ENCODE data around the gene PPP1R13B. TPM values are rescaled to one million over a fixed set of nuclear protein-coding genes. Genes with fewer than 3 reads are reported as not detected.
A peak's percentile ranks its signal among the peaks of the same experiment; 100 is the strongest.

Gene PPP1R13B
- total RNA-seq, 6 experiments from 2014 or later = 9.2 to 22.4 (median 13.9) TPM

DNA sequence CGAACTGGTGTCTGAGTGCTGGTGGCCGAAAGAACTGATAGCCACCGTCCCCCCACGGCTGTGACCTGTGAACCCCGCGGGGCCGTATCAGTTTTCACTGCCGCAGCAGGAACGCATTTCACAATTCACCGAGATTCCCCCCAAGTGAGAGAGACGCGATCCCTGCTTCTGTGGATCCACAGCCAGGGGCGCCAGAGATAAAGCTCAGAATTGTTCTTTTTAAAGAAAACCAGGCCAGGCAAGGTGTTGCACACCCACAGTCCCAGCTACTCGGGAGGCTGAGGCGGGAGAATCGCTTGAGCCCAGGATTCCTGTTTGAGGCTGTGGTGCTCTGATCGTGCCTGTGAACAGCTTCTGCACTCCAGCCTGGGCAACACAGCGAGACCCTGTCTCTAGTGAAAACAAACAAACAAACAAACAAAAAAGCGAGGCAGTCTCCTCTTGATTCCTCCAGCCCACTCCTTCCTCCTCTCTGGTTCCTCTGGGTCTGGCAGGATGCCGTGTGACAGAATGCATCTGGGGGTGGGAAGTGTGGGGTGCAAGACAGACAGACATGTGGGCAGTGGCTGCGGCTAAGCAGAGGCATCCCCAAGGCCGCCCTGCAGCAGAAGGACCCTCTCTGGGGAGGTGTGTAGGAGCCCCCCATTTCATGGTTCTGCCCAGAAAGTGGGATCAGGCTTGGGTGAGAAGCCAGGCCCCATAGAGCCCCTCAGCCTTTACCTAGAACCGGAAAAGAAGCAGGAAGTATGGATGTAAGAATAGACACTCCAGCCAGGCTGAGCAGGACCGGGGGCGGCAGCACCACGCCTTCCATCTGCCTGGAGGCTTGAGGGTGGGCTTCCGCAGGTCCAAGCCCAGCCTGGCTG, 39.2 kb upstream of the PPP1R13B start:
- Histone ChIP-seq H3K4me3 (no peak overlapping the region), H3K4me1 (peaks cover 0 to 53% (median 32%) of the 10 kb centered on the region in 4 donors), H3K27ac (no peak overlapping the region), H3K9me3 (no peaks in the 10 kb centered on the region), H3K27me3 (no peaks in the 10 kb centered on the region), H3K36me3 (no peaks in the 10 kb centered on the region)
- TF ChIP-seq, protein P1, sequence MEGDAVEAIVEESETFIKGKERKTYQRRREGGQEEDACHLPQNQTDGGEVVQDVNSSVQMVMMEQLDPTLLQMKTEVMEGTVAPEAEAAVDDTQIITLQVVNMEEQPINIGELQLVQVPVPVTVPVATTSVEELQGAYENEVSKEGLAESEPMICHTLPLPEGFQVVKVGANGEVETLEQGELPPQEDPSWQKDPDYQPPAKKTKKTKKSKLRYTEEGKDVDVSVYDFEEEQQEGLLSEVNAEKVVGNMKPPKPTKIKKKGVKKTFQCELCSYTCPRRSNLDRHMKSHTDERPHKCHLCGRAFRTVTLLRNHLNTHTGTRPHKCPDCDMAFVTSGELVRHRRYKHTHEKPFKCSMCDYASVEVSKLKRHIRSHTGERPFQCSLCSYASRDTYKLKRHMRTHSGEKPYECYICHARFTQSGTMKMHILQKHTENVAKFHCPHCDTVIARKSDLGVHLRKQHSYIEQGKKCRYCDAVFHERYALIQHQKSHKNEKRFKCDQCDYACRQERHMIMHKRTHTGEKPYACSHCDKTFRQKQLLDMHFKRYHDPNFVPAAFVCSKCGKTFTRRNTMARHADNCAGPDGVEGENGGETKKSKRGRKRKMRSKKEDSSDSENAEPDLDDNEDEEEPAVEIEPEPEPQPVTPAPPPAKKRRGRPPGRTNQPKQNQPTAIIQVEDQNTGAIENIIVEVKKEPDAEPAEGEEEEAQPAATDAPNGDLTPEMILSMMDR (IDR thresholded peaks at IDR 0.05) = peak; percentile 27 to 41 (median 35)
- TF ChIP-seq POLR2A (IDR thresholded peaks at IDR 0.05) = no peak
- ATAC-seq = no peak
- DNase-seq = no peak
- WGBS (ENCODE audit: insufficient coverage, low coverage, low lambda C conversion rate, missing lambda C conversion rate) = 11% methylated on average over 13 of the region's 27 CpGs
- intact Hi-C loops (cut with DNase I) = no loop called here

DNA sequence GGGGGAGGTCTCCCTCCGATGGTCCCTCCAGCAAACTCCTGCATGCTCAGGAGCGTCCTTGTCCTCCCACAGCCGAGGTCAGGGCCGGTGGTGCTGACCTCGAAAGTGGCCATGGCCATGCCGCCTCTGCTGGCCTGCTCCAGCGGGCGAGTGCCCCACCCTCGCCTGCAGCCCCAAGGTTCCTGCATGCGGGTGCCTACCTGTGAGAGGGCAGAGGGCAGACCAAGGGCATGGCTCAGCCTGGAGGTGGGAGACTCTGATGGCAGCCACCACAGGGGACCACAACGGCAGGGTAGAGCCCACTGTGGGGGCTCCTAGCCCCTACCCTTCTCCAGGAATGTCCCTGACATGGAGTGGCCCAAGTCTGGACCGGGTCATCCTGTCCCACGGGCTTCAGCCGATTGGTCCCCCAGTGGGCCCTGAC, 38.1 kb upstream of the PPP1R13B start:
- WGBS (ENCODE audit: insufficient coverage, low coverage, low lambda C conversion rate, missing lambda C conversion rate) = 57% methylated on average over 5 of the region's 14 CpGs
- TF ChIP-seq, protein P1 (IDR thresholded peaks at IDR 0.05) = no peak
- no peak for TF ChIP-seq POLR2A (IDR thresholded peaks at IDR 0.05)

DNA sequence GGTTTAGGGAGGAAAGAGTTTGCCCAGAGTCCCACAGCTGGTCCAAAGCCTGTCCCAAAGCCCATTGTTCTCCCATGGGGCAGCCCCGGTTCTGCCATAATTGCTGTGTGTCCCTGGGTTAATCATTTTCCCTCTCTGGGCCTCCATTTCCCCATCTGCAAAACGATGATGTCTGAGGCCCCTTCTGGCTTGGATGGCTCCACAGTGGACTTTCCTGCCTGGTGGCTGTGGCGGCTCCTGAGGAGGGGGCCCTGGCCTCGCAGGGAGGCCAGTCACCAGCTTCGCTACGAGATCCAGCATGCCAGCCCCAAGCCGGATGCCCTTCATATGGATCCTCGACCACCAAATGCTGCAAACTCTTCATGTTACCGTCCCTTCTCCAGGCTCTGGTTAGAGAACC, 37.5 kb upstream of the PPP1R13B start:
- no peak for TF ChIP-seq POLR2A (IDR thresholded peaks at IDR 0.05)
- TF ChIP-seq, protein P1 (IDR thresholded peaks at IDR 0.05) = no peak
- ATAC-seq (no peak), DNase-seq (no peak)
- Histone ChIP-seq H3K27ac (no peak overlapping the region), H3K9me3 (no peaks in the 10 kb centered on the region), H3K4me3 (no peak overlapping the region), H3K27me3 (no peaks in the 10 kb centered on the region), H3K36me3 (no peaks in the 10 kb centered on the region), H3K4me1 (peaks cover 0 to 51% (median 28%) of the 10 kb centered on the region in 4 donors)
- WGBS (ENCODE audit: insufficient coverage, low coverage, low lambda C conversion rate, missing lambda C conversion rate) = 92% methylated on average over 6 of the region's 9 CpGs
- intact Hi-C loops (cut with DNase I) = no loop called here

More for the DNA sequence above, 38.1 kb upstream of the PPP1R13B start:
- no peak overlapping the region for H3K27ac ChIP-seq
- peaks cover 0 to 55% (median 33%) of the 10 kb centered on the region in 4 donors for H3K4me1 ChIP-seq
- H3K27me3 ChIP-seq = no peaks in the 10 kb centered on the region
- intact Hi-C loops (cut with DNase I) = no loop called here
- DNase-seq (no peak), ATAC-seq (no peak)
- no peaks in the 10 kb centered on the region for H3K9me3 ChIP-seq
- H3K36me3 ChIP-seq = no peaks in the 10 kb centered on the region
- no peak overlapping the region for H3K4me3 ChIP-seq

DNA sequence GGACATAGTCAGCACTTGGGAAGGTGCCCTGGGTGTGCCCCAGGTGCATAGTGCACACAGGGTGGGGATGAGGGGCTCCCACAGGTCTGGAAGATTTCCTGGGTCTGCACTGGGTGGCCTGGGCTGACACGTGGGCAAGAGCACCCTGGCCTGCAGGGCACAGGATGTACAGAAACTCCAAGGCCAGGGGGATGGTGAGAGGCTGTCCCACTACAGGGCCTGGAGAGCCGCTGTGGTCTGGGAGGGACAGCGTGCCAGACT, 35.8 kb upstream of the PPP1R13B start:
- no CpG with 5 or more reads among the region's 3 CpGs for WGBS (ENCODE audit: insufficient coverage, low coverage, low lambda C conversion rate, missing lambda C conversion rate)
- no peak for ATAC-seq
- H3K27ac ChIP-seq = no peak overlapping the region

More for the DNA sequence above, 35.8 kb upstream of the PPP1R13B start:
- H3K9me3 ChIP-seq = no peaks in the 10 kb centered on the region
- H3K36me3 ChIP-seq = no peaks in the 10 kb centered on the region
- peaks cover 0 to 55% (median 24%) of the 10 kb centered on the region in 4 donors for H3K4me1 ChIP-seq
- intact Hi-C loops (cut with DNase I) = no loop called here
- no peak overlapping the region for H3K4me3 ChIP-seq
- DNase-seq = no peak
- TF ChIP-seq POLR2A (IDR thresholded peaks at IDR 0.05) = no peak
- TF ChIP-seq, protein P1 (IDR thresholded peaks at IDR 0.05) = no peak
- H3K27me3 ChIP-seq = no peaks in the 10 kb centered on the region
